OCI-LY7 (cell line): Measurements from ENCODE around the gene ZFHX3.

Source experiments
- EZH2phosphoT487 ChIP-seq: fragments of 200-600 bp; sonication (generic); IDR thresholded peaks from 2 replicates; pipeline ENCODE4 v1.6.1; 2018; ENCODE audit warnings: low read depth, borderline replicate concordance, mild to moderate bottlenecking, mixed run types, antibody characterized with exemption, low read length, moderate library complexity, mixed read lengths
- TF ChIP-seq, protein P1 (sequence below): fragments of 200-600 bp; sonication (generic); conservative IDR thresholded peaks from 2 replicates; pipeline ENCODE4 v1.5.1; 2014; ENCODE audit warnings: mild to moderate bottlenecking, antibody characterized with exemption, low read length, moderate library complexity, mixed read lengths

DNA sequence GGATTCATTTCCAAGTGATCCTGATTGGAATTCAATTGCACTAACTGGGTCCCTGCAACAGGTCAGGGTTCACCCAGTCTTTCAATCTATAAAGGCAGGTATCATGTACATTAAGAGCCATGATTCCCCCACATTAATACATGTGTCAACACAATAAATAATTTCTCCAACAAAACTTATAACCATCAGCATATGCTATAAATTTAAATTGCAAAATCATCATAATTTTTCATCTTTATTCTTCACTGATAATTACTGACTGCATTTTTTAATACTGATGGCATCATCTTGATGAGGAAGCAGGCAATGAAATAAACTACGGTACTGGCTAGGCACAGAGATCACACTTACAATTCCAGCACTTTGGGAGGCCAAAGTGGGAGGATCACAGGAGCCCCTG is 59.4 kb downstream of the ZFHX3 start:
- TF ChIP-seq, protein P1, sequence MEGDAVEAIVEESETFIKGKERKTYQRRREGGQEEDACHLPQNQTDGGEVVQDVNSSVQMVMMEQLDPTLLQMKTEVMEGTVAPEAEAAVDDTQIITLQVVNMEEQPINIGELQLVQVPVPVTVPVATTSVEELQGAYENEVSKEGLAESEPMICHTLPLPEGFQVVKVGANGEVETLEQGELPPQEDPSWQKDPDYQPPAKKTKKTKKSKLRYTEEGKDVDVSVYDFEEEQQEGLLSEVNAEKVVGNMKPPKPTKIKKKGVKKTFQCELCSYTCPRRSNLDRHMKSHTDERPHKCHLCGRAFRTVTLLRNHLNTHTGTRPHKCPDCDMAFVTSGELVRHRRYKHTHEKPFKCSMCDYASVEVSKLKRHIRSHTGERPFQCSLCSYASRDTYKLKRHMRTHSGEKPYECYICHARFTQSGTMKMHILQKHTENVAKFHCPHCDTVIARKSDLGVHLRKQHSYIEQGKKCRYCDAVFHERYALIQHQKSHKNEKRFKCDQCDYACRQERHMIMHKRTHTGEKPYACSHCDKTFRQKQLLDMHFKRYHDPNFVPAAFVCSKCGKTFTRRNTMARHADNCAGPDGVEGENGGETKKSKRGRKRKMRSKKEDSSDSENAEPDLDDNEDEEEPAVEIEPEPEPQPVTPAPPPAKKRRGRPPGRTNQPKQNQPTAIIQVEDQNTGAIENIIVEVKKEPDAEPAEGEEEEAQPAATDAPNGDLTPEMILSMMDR, result no peak
- no peak for TF ChIP-seq EZH2phosphoT487
